ENCODE data around the gene ZNF276.

Gene ZNF276

DNA sequence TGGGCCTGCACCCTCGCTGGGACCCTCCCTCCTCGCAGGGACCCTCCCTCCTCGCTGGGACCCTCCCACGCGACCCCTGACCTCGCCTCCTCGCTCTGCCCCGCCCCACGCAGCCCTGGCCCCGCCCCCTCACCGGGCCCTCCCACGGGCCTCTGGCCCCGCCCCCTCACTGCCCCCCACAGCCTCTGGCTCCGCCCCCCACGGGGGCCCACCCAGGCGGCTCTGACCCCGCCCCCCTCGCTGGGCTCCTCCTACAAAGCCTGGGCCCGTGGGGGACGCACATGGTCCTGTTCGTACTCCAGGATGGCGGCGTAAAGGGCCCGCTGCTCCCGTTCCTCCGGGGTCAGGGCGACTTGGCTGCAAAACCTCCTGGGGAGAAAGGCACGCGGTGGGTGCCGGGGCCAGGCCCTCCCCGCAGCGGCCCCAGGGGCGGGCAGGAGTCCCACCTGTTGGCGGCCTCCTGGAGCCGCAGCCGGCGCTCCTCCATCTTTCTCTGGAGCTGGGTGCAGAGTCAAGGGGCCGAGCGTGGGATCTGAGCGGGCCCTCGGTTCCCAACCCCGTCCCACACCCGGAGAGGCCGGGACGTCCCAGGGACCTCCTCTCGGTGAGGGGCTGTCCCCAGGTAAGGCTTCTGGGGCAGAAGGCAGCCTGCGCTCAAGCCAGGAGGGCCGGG lies 9.6 kb upstream of the ZNF276 start:
- peak; percentile 60 for DNase-seq (ENCODE audit: low read depth)

DNA sequence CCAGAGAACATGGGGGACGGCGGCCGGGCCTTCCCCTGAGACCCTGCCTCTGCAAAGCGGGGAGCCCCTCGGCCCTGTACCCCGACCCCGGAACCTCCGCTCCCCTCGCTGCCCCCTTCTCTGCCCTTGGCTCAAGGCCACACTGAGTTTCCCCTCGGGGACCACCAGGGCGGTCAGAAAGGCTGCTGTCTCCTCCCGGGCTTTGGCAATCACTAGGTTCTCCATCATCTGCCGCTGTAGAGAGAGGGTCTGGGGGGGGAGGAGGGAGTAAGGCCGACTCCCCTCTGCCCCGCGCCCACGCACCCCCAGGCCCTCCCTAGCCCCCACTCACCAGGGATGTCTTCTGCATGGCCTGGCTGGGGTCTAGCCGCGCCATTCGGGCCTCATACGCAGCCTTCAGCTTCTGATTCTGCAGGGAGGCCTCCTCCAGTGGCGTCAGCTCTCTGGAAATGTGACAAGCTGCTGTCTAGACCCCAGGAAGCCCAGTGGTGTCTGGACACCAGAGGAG lies 9.0 kb upstream of the ZNF276 start:
- no peak for DNase-seq (ENCODE audit: low read depth)

DNA sequence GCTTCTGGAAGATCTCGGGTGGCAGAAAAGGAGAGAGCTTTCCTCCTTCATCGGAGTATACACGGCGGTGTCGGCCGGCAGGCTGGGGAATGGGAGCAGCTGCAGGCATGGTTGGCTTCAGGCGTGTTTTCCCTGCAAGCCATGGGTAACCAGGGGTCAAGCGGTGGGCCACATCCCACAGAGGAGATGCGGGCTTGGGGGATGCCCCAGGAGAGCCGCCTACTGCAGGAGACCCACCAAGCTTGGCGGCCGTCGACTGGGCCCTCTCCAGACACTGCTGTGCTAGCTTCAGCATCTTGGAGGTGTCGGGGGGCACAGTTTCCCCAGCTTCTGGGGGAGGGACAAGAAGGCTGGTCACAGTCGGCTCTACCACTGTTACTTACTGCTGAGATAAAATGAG lies 4.8 kb upstream of the ZNF276 start:
- no peak for DNase-seq (ENCODE audit: low read depth)

DNA sequence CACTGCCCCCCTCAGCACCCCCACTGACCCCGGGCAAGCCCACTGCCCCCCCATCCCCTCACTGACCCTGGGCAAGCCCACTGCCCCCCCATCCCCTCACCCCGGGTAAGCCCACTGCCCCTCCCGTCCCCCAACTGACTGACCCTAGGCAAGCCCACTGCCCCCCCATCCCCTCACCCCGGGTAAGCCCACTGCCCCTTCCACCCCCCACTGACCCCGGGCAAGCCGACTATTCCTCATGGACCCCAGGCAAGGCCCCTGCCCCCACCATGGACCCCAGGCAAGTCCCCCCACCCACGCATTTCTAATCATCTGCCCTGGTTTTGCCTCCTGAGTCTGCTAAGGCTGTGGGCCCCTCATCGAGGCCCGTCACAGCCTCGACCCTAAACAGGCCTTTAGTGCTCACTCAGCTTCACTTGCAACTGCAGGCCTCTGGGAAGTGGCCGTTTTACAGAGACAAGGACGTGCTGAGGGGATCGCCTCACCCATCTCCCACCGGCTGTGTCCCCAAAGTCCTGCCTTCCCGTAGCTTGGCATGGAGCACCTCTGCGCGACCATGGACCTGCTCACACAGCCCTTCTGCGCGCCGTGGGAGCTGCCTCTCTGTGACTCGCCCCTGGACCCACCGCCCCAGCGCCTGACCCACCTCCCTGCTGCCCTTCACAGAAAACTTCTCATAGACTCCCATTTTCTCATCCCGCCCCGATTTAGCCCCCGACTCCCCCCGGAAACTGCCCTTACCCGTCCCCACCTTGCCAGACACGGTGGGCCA lies 4.2 kb upstream of the ZNF276 start:
- no peak for DNase-seq (ENCODE audit: low read depth)

DNA sequence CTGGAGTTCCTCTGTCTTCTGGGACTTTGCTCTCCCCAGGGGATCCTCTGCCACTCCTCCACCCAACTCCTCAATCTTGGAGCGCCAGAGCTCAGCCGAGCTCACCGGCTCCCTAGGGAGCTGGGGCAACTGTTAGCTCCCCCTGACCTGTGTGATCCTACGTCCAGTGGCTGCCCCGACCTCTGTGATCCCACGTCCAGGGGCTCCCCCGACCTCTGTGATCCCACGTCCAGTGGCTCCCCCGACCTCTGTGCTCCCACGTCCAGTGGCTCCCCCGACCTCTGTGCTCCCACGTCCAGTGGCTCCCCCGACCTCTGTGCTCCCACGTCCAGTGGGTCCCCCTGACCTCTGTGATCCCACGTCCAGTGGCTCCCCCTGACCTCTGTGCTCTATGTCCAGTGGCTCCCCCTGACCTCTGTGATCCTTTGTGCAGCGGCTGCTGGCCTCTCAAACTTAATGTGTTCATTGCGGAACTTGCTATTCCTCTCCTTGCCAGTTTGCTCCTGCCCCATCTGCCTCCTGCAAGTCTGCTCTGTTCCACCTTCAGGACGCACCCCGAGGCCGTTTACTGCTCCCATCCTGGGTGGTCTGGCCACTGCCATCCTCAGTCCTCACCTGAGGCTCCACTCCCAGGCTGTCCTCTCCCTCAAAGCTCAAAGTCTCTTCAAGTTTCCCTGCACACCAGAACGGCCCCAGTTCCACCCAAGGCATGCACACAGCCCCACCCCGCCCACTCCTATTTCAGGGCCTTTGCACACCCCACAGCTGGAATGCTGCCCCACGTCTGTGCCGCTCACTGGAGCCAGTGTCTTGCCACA lies 3.4 kb upstream of the ZNF276 start:
- DNase-seq (ENCODE audit: low read depth): no peak

DNA sequence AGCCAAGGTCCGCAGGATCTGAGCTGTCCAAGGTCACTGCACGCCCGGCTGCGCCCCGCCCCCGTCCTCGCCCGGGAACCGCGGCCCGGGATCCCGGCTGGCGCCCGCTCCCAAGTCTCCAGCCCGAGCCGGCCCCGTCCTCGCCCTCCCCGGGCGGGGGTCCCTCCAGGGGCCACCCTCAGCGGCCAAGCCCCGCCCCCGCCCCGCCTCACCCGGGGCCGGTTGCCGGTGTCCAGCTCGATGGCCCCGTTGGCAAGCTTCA lies 855 bp upstream of the ZNF276 start:
- no peak for DNase-seq (ENCODE audit: low read depth)

DNA sequence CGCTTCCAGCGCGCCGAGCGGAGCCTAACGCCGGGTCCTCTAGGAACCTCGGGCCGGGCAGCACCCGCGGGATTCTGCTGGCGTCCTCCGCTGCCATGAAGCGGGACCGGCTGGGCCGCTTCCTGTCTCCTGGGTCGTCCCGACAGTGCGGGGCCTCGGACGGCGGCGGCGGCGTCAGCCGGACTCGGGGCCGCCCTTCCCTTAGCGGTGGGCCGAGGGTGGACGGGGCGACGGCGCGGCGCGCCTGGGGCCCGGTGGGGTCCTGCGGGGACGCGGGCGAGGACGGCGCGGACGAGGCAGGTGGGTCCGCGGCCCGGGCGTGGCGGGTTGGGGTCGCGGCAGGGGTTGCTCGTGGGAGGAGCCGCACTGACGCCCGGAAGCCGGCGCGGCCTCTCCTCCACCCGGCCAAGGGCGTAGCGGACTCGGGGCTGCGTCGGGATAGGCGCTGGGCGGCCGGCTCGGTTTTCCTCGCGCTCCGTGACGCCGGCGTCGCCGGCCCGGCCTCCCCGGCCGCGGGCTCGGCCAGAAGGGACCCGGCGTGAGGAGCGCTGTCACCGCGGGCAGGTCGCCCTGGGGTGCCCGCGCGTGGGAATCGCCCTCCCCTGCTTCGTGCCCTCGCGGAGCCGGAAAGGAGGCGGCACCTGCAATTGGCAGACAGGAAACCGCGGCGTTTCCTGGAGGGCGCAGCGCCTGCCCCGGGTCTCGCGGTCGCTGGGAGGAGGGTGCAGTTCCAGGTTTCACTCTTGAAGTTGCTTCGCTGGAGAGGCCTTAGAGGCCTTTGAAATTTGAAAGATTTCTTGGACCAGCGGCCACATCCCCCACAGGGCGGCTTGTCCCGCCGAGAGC lies 432 bp downstream of the ZNF276 start:
- peak; percentile 85 for DNase-seq (ENCODE audit: low read depth)

DNA sequence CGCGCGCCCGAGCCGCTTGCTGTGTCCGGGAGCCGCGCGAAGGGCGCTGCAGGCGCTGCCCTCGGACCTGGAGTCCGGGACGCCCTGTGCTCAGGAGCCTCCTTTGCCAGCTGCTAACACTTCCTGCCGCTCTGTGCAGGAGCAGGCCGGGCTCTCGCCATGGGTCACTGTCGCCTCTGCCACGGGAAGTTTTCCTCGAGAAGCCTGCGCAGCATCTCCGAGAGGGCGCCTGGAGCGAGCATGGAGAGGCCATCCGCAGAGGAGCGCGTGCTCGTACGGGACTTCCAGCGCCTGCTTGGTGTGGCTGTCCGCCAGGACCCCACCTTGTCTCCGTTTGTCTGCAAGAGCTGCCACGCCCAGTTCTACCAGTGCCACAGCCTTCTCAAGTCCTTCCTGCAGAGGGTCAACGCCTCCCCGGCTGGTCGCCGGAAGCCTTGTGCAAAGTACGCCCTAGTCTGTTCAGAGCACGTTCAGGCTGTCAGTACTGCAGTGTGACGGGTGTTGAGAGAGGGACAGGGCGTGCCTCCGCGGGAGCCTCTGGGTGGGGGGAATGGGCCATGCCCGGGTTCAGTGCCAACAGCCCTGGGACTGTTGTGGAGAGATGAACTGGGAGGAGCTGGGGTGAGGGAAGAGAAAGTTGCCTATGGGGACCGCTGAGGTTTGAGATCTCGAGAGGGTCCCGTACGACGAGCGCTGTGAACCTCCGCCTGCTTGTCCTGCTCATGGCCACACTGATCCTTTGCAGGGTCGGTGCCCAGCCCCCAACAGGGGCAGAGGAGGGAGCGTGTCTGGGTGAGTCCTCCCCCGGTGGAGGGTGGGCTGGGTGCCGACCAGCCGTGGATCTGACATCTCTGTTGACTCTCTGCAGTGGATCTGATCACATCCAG lies 1.3 kb downstream of the ZNF276 start:
- DNase-seq (ENCODE audit: low read depth): peak; percentile 46

DNA sequence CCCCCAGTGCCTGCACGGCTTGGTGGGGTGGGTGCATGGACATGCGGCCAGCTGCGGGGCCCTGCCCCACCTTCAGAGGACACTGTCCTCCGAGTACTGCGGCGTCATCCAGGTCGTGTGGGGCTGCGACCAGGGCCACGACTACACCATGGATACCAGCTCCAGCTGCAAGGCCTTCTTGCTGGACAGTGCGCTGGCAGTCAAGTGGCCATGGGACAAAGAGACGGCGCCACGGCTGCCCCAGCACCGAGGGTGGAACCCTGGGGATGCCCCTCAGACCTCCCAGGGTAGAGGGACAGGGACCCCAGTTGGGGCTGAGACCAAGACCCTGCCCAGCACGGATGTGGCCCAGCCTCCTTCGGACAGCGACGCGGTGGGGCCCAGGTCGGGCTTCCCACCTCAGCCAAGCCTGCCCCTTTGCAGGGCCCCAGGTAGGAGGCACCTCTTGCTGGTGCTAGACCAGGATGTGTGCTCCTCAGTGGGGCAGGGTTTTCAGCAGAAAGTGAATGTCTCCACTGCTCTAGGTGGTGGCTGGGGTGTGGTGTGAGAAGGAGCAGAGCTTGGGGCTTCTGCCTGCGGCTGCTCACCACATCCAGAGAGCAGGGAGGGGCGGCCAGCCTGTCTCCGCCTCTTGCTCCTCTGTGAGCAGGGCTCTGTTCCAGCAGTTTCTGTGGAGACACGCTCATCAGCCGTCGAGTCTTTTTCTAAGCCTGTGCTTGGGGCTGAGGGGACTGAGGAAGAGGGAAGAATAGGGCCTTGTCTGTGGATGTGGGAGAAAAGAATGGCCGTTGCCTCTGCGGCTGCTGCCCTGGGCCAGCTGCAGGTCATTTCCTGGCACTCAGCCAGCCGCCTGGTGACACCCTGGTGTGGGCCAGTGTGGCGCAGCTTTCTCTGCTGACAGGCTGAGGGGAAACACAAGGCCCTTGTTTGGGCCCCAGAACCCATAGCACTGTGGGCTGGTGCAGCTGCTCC lies 2.2 kb downstream of the ZNF276 start:
- DNase-seq (ENCODE audit: low read depth): peak; percentile 72

DNA sequence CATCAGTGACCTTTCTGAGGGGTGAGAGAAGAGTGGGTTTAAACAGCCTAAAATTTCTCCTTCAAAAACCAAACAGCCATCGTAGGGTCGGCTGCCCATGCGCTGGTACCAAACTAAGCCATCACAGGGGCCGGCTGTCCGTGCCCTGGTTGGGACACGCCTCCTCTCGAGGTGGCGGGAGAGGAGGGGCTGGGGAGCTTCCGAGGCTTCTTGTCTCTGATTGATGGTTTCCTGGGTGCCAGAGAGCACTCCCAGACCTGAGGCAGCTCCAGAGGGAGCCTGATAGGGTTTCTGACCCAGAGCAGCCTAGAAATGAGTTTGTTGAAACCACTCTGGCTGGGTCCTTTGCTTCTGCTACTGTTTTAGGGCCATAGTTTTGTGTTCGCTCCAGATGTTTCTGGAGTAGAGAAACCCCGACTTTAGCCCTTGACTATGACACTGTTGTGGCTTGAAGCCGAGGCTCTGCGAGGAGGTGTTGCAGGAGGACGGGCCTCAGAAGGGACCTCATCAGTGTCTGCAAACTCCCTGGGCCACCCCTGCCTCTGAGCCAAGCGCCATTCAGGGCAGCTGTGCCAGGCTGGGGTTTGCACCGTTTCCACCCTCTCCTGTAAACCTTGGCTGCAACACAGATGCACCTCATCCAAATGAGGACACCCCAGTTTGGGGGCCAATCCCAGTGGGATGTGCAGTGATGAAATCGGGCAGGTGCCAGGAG lies 6.2 kb downstream of the ZNF276 start:
- DNase-seq (ENCODE audit: low read depth): no peak

DNA sequence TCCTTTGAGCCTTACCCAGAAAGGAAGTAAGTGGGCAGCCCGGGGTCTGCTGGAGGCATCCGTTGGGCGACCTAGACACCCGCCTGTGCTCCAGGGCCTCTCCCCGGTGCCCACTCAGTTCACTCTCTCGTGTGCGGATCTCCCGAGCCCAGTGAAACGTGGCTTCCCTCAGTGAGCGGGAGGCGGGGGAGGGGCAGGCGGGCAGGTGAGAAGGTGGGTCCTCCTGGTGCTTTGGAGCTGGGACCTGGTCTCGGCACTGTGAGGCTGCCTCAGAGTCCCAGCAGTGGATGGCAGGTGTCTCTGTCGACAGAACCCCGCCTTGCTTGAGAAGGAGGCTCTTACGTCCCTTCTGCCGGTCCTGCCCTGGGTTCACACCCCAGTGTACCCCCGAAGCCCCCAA lies 8.0 kb downstream of the ZNF276 start:
- no peak for DNase-seq (ENCODE audit: low read depth)

DNA sequence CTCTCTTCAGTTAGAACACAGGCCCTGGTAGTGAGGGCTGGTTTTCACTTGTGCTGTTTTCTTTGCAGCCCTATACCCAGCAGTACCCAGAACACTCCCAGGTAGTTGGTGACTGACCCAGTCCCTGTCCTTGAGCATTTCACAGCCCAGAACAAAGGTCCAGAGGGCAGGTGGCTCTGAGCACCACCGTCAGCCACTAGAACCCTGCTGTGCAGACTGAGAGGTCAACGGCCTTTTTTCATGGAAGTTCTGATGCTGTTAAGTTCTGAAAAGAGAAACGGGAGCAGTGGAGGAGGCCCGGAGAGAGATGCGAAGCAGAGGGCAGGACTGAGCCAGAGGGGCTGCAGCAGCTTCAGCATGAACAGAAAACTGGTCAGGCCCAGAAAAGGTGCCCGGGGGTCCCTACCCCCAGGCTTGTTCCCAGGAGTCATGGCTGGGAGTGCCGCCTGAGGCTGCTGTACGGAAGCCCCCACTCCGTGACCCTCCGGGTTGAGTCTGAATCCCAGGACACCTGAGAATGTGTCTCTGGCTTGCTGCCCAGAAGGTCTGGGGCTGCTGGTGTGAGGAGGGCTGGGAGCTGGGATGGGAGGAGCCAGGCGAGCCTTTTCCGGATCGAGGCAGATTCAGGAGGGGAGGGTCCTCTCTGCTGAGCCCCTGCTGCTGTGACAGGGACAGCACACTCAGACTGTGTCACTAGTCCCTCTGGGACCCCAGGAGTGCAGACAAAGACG lies 8.7 kb downstream of the ZNF276 start:
- no peak for DNase-seq (ENCODE audit: low read depth)

DNA sequence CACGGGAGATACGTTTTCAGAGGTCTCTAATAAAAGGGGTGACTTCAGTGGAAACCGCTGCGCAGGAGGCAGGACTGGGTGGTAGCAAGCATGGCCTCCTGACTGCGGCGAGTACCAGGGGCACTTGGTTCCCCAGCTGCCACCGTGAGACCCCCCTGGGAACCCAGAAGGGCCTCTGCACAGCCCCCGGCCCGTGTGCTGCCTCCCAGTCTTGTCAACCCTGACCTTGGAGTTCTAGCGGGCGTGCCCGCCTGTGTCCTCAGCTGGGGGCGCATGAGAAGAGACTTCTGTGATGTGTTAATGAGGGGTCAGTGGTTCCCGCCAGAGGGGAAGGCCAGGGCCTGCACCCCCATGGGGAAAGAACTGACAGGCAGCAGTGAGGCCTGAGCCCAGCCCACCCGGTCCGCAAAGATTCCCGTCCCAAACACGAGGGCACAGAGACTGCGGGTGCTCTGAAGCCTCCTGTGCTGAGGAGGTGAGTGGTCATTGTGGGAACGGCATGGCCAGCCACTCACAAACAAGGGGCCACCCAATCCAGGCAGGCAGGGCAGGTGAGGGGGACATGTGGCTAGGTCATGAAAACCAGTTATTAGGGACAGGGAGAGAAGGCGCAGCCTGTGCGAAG lies 9.4 kb downstream of the ZNF276 start:
- DNase-seq (ENCODE audit: low read depth): no peak

DNA sequence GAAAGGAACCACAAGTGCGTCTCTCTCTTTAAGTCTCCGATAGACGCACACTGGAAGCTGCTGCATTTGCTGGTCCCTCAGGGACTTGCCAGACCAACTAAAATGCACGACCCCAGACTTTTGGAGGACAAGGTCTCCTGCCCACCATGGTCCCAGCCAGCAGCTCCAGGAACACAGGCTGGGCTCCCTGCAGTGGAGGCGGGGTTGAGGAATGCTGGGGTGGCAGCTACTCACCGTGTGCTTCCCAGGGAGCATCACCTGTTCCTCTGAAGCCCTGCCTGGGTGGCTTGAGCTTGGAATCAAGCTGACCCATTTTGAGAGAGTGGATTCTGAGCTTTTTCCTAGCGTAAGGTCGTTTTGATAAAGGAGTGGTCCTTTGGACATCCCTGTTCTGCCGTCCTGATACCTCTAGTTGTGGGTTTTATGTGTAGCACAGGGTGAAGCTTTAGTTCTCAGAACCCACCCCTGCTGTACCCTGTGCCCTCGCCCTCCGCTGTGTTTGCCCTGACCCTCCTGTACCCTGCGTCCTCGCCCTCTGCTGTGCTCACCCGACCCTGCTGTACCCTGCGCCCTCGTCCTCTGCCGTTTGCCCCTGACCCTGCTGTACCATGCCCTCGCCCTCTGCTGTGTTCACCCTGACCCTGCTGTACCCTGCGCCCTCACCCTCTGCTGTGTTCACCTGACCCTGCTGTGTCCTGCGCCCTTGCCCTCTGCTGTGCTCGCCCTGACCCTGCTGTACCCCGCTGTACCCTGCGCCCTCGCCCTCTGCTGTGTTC lies 11.0 kb downstream of the ZNF276 start:
- DNase-seq (ENCODE audit: low read depth): no peak

DNA sequence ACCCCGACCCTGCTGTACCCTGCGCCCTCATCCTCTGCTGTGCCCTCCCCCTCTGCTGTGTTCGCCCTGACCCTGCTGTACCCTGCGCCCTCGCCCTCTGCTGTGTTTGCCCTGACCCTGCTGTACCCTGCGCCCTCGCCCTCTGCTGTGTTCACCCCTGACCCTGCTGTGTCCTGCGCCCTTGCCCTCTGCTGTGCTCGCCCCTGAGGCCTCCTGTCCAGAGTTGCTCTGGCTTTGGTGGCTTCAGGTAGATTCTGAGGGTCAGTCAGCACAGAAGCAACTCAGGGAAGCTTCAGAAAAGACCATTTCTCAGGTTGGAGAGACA lies 11.5 kb downstream of the ZNF276 start:
- DNase-seq (ENCODE audit: low read depth): no peak

DNA sequence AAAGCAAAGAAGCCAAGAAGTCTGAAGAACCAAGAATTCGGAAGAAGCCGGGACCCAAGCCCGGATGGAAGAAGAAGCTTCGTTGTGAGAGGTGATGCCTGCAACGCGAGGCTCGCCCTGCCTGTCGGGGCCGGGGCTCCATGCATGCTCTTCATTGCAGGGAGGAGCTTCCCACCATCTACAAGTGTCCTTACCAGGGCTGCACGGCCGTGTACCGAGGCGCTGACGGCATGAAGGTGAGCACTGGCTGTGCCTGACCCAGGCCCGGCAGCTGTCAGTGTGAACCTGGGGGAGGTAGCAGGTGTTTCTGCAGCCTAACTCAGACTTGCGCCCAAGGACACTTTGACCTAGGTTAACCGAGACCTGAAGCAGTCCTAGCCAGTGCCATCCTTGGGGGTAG lies 12.0 kb downstream of the ZNF276 start:
- no peak for DNase-seq (ENCODE audit: low read depth)

DNA sequence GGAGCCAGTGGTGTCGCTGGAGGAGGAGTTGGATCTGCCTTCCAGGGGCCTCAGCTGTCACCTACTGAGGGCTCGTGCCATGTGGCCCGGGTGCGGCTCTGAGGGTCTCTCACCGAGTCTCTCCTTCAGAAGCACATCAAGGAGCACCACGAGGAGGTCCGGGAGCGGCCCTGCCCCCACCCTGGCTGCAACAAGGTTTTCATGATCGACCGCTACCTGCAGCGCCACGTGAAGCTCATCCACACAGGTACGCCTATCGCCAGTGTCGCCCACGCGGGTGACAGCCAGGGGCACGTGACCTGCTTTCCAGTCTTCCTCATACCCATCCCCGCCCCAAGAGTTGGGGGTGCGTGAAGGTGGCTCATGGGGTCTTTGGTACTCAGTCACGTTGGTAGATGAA lies 12.5 kb downstream of the ZNF276 start:
- no peak for DNase-seq (ENCODE audit: low read depth)
